Ascending aorta (tissue), 2 donors: ENCODE results near the gene SERPINB6. TPM values are rescaled to one million over a fixed set of nuclear protein-coding genes. Genes with fewer than 3 reads are reported as not detected.
A peak's percentile ranks its signal among the peaks of the same experiment; 100 is the strongest.

Source experiments
- DNase-seq, 2 donors: peaks; one replicate each; pipeline ENCODE4 v3.0.0-alpha.2; 2019; ENCODE audit warnings: low spot score in 2 of 2
- H3K27ac ChIP-seq, 2 donors: fragments of 200-600 bp; sonication (generic); one replicate each; pipeline ENCODE4 v1.5.1; 2016 to 2017; ENCODE audit warnings: mild to moderate bottlenecking in 1 of 2
- H3K27me3 ChIP-seq: fragments of 200-600 bp; sonication (generic); one replicate; pipeline ENCODE4 v1.5.1; 2017
- H3K36me3 ChIP-seq, 2 donors: fragments of 200-600 bp; sonication (generic); one replicate each; pipeline ENCODE4 v1.5.1; 2016
- H3K4me1 ChIP-seq, 2 donors: fragments of 200-600 bp; sonication (generic); one replicate each; pipeline ENCODE4 v1.5.1; 2016 to 2017; ENCODE audit warnings: mild to moderate bottlenecking in 1 of 2
- H3K4me3 ChIP-seq, 2 donors: fragments of 200-600 bp; sonication (generic); one replicate each; pipeline ENCODE4 v1.5.1; 2016 to 2017; ENCODE audit warnings: mild to moderate bottlenecking in 1 of 2
- H3K9me3 ChIP-seq, 2 donors: fragments of 200-600 bp; sonication (generic); one replicate each; pipeline ENCODE4 v1.5.1; 2016
- intact Hi-C: fragments of 100-400 bp; cut with DNase I; formaldehyde crosslinking; loops from one replicate; pipeline ENCODE4 v1.15.1; 2023
- total RNA-seq: library from RNA; depleted of rRNA; stranded (reverse); fragments of >200 nt; gene quantifications from one replicate; pipeline ENCODE4 v1.1.0, GENCODE V29; 2016
- TF ChIP-seq, protein P1 (sequence below), 3 experiments: fragments of 200-600 bp in 2 of 3; fragments of 450-650 bp in 1 of 3; sonication (generic) in 2 of 3; IDR thresholded peaks; one replicate each; pipeline ENCODE4 v1.5.1; 2016 to 2019; ENCODE audit warnings: antibody characterized with exemption in 3 of 3, mild to moderate bottlenecking in 1 of 3, moderate library complexity in 1 of 3

Gene SERPINB6
- 222 TPM for total RNA-seq

DNA sequence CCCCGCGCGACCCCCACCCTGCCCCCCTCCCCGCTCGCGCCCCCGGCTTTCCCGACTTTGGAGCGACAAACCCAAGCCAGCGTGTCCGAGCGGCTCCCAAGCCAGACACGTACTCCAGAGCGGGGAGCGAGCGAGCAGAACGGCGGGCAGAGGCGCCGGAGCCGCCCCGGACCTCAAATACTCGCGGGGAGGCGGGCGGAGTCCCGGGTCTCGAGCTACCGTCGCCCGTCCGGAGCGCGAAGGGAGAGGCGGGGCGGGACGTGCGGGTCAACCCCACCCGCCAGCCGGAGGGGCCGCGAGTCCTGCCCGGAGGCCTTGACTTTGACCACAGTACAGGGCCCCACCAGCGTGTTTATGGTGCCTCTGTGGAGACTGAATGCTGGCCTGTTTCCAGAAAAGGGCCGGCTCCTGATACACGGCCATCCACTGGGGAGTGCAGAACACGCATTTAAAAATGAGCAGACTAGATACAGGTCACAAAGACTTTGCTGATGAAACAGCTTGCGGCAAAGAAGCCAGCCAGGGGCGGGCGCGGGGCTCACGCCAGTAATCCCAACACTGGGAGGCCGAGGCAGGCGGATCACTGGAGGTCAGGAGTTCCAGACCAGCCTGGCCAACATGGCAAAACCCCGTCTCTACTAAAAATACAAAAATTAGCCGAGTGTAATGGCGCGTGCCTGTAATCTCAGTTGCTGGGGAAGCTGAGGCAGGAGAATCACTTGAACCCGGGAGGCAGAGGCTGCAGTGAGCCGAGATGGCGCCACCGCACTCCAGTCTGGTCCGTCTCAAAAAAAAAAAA lies at the start of gene SERPINB6:
Gene SERPINB6, minus strand, starts transcription at position 148 of the 799 bp plus-strand sequence. CDS start 12,235 bp downstream, outside the sequence.
- H3K27ac ChIP-seq = peak within 1 kb of the TSS; percentile 99
- H3K27me3 ChIP-seq = no peaks in the 10 kb centered on the region
- H3K4me1 ChIP-seq = peaks cover 0 to 11% of the 10 kb centered on the region in 2 donors
- TF ChIP-seq, protein P1, sequence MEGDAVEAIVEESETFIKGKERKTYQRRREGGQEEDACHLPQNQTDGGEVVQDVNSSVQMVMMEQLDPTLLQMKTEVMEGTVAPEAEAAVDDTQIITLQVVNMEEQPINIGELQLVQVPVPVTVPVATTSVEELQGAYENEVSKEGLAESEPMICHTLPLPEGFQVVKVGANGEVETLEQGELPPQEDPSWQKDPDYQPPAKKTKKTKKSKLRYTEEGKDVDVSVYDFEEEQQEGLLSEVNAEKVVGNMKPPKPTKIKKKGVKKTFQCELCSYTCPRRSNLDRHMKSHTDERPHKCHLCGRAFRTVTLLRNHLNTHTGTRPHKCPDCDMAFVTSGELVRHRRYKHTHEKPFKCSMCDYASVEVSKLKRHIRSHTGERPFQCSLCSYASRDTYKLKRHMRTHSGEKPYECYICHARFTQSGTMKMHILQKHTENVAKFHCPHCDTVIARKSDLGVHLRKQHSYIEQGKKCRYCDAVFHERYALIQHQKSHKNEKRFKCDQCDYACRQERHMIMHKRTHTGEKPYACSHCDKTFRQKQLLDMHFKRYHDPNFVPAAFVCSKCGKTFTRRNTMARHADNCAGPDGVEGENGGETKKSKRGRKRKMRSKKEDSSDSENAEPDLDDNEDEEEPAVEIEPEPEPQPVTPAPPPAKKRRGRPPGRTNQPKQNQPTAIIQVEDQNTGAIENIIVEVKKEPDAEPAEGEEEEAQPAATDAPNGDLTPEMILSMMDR (IDR thresholded peaks at IDR 0.05) = no peak
- no peaks in the 10 kb centered on the region for H3K9me3 ChIP-seq
- peak in 1 of 2 donors; percentile 90 for DNase-seq
- peak within 1 kb of the TSS; percentile 84 to 86 for H3K4me3 ChIP-seq
- intact Hi-C loops = loop anchor here (1.0 to 5.0 kb wide), 3 partner anchors 17 to 124 kb away; no protein-coding TSS in a partner anchor
- no peaks in the 10 kb centered on the region for H3K36me3 ChIP-seq

DNA sequence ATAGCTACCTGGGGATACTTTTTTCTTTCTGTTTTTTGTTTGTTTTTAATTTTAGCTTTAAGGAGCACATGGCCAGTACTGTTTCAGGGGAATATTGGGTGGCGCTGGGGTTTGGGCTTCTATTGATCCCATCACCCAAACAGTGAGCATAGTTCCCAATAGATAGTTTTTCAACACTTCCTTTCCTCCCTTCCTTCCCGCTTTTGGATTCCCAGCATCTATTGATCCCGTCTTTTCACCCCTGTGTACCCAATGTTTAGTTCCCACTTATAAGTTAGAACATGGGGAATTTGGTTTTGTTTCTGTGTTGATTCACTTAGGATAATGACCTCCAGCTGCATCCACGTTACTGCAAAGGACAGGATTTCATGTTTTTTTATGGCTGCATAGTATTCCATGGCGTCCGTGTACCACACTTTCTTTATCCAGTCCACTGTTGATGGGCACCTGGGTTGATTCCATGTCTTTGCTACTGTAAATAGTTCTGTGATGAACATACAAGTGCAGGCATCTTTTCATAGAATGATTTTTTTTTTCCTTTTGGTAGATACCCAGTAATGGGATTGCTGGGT lies 48.5 kb upstream of the SERPINB6 start:
- intact Hi-C loops = no loop called here
- H3K36me3 ChIP-seq = peaks cover 9 to 33% of the 10 kb centered on the region in 2 donors
- TF ChIP-seq, protein P1 (IDR thresholded peaks at IDR 0.05) = no peak
- H3K4me1 ChIP-seq = peaks cover 5 to 8% of the 10 kb centered on the region in 2 donors
- H3K27ac ChIP-seq = no peak overlapping the region
- no peaks in the 10 kb centered on the region for H3K9me3 ChIP-seq
- DNase-seq = no peak
- H3K4me3 ChIP-seq = no peak overlapping the region
- H3K27me3 ChIP-seq = no peaks in the 10 kb centered on the region

DNA sequence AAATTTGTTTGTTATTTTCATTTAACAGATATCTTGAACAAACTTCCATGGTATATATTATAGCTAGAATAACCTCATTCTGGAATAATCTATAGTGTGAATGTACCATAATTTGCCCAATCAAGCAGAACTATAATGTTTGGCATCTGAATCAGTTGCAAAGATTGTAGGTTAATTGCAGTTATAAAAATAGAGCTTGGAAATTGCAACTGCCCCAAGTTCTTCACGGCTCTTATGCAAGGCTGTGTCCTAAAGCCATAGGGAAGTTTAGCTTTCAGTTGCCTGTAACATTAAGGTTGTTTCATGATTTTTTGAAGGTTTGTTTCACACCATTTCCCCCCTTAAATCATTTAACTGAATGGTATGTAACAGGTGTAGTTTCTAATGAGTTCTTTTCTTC lies 47.7 kb upstream of the SERPINB6 start:
- Histone ChIP-seq H3K9me3 (no peaks in the 10 kb centered on the region), H3K36me3 (peaks cover 10 to 40% of the 10 kb centered on the region in 2 donors), H3K4me1 (peaks cover under 1% of the 10 kb centered on the region in 2 donors), H3K27ac (no peak overlapping the region), H3K27me3 (no peaks in the 10 kb centered on the region), H3K4me3 (no peak overlapping the region)
- intact Hi-C loops = no loop called here
- TF ChIP-seq, protein P1 (IDR thresholded peaks at IDR 0.05) = no peak
- DNase-seq = no peak

DNA sequence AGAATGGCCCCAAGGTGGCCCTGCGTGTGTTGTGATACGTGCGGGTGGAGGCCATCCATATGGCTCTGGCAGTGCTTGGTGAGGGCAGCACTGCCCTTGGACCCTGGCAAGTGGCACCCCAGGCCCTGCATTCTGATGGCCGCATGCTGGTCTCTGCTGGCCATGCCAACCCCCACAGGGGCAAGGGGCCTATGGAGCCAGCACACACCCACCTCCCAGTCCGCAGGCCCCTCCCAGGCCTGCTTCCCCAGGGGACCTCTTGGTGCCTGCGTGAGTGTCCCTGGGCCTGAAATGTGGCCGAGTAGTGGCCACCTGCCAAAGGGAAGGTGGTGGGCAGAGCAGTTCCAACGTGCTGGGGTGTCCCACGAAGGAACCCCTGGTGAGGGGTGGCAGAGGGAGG lies 45.9 kb upstream of the SERPINB6 start:
- TF ChIP-seq, protein P1 (IDR thresholded peaks at IDR 0.05) = no peak
- no peak overlapping the region for H3K27ac ChIP-seq
- H3K36me3 ChIP-seq = peaks cover 11 to 54% of the 10 kb centered on the region in 2 donors
- H3K27me3 ChIP-seq = no peaks in the 10 kb centered on the region
- H3K4me3 ChIP-seq = no peak overlapping the region
- no peak for DNase-seq
- H3K4me1 ChIP-seq = no peaks in the 10 kb centered on the region
- H3K9me3 ChIP-seq = no peaks in the 10 kb centered on the region
- intact Hi-C loops = no loop called here

DNA sequence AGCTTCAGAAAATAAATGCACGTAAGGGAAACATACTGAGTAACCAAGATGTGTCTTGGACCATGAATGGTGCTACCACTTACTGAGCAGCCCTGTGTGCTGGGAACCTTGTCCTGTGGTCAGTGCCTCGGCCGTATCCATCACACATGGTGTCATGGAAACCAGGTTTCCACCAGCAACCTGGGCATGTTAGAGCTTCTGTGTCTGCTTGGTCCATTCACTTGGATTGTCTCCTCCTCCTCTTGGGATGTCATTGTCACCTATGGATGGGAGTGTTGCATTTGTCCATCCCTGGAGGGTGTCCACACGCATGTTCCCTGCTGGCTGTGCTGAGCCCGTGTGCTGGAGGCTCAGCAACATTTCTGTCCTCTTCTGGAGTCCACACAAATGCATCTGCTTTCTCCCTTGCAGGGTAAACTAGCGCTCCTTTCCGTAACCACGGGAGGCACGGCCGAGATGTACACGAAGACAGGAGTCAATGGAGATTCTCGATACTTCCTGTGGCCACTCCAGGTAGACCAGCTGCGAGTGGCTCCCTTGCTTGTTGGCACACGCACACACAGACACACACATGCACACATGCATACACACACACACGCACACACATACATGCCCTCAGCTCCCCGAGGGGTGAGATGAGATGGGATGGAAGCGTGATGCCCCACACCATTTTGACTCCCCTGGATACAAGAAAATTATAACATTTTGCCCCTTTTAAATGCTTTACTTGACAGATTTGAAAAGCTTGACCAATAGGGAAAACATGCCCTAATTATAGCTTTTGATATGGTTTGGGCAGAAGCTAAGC lies 45.3 kb upstream of the SERPINB6 start:
- H3K27me3 ChIP-seq = no peaks in the 10 kb centered on the region
- TF ChIP-seq, protein P1 (IDR thresholded peaks at IDR 0.05) = no peak
- peaks cover 16 to 60% of the 10 kb centered on the region in 2 donors for H3K36me3 ChIP-seq
- no peaks in the 10 kb centered on the region for H3K4me1 ChIP-seq
- peaks cover 0 to 2% of the 10 kb centered on the region in 2 donors for H3K9me3 ChIP-seq
- no peak for DNase-seq
- intact Hi-C loops = no loop called here
- no peak overlapping the region for H3K27ac ChIP-seq
- H3K4me3 ChIP-seq = no peak overlapping the region
